Panc1 (cell line): ENCODE measurements around the gene NKX6-2. TPM values are rescaled to one million over a fixed set of nuclear protein-coding genes. Genes with fewer than 3 reads are reported as not detected.
"Not testable (repeated sequence)": the region's sequence is repeated elsewhere in the genome, so short reads cannot be mapped to it uniquely, and the experiment has no call there.

ENCODE experiments used
- ATAC-seq: fragments of 200-7000 bp; cut with Tn5 transposase; 2 replicates; pipeline ENCODE4 v1.9.1; 2020; ENCODE audit warnings: mild to moderate bottlenecking, moderate library complexity
- BruUV-seq: library from RNA; stranded (reverse); fragments of 400-500 nt; replicated peaks from 2 replicates; lab custom pipeline; 2021; lab: Mats Ljungman, UMichigan
- CTCF ChIA-PET: fragments of 300-600 bp; sonication (Branson Sonifier 250); formaldehyde crosslinking; loops from one replicate; lab custom pipeline; 2022; ENCODE audit warnings: antibody characterized with exemption; lab: Charles Lee
- POLR2A ChIA-PET: fragments of 300-600 bp; sonication (Branson Sonifier 250); formaldehyde crosslinking; loops from one replicate; lab custom pipeline; 2022; ENCODE audit warnings: antibody characterized with exemption; lab: Charles Lee
- DNase-seq: peaks from one replicate; pipeline ENCODE4 v3.0.0-alpha.2; 2010; ENCODE audit warnings: low read depth, low spot score
- H3K27ac ChIP-seq: 2 replicates; pipeline ENCODE4 v1.5.1; 2011; ENCODE audit warnings: mild to moderate bottlenecking, low read length, inconsistent platforms
- H3K27me3 ChIP-seq: fragments of 200-500 bp; sonication (Bioruptor generic); 2 replicates; pipeline ENCODE4 v1.6.0; 2014; ENCODE audit warnings: low read length, inconsistent platforms; ENCODE audit not compliant: control insufficient read depth, insufficient read depth
- H3K36me3 ChIP-seq: fragments of 200-500 bp; sonication (Bioruptor generic); 2 replicates; pipeline ENCODE4 v1.5.1; 2014; ENCODE audit warnings: inconsistent platforms, mild to moderate bottlenecking, low read length, moderate library complexity; ENCODE audit not compliant: control insufficient read depth, insufficient read depth
- H3K4me1 ChIP-seq: 2 replicates; pipeline ENCODE4 v1.5.1; 2011; ENCODE audit warnings: inconsistent platforms, mild to moderate bottlenecking, low read length, moderate library complexity; ENCODE audit not compliant: control insufficient read depth, insufficient read depth
- H3K4me3 ChIP-seq, 2 experiments: 2 replicates each; pipeline ENCODE4 v1.5.1; 2011 to 2012; ENCODE audit warnings: low read depth in 2 of 2, low read length in 2 of 2, mild to moderate bottlenecking in 2 of 2, inconsistent platforms in 1 of 2, moderate library complexity in 1 of 2
- H3K9me3 ChIP-seq: fragments of 200-500 bp; sonication (Bioruptor generic); 2 replicates; pipeline ENCODE4 v1.5.1; 2014; ENCODE audit warnings: low read depth, mild to moderate bottlenecking, inconsistent platforms, low read length, moderate library complexity; ENCODE audit not compliant: control insufficient read depth, insufficient read depth
- CTCF ChIP-seq: fragments of 450-650 bp; IDR thresholded peaks from 2 replicates; pipeline ENCODE4 v1.5.1; 2017; ENCODE audit warnings: mild to moderate bottlenecking
- POLR2AphosphoS5 ChIP-seq: IDR thresholded peaks from 2 replicates; pipeline ENCODE4 v1.6.1; 2012; ENCODE audit warnings: mild to moderate bottlenecking, low read depth, low read length, moderate library complexity
- REST ChIP-seq, 2 experiments: IDR thresholded peaks; 2 replicates each; pipeline ENCODE4 v1.6.1; 2011 to 2012; ENCODE audit warnings: low read depth in 2 of 2, control low read depth in 1 of 2, low read length in 1 of 2, mild to moderate bottlenecking in 1 of 2, moderate library complexity in 1 of 2; ENCODE audit not compliant: insufficient read depth in 1 of 2
- SIN3A ChIP-seq: IDR thresholded peaks from 2 replicates; pipeline ENCODE4 v1.6.1; 2012; ENCODE audit warnings: low read depth, mild to moderate bottlenecking, low read length, moderate library complexity, borderline replicate concordance; ENCODE audit not compliant: insufficient read depth
- TCF7L2 ChIP-seq: IDR thresholded peaks from 2 replicates; pipeline ENCODE4 v1.6.1; 2011; ENCODE audit warnings: mild to moderate bottlenecking, low read depth, low read length, inconsistent platforms
- in situ Hi-C: cut with HindIII; loops from 2 replicates; pipeline ENCODE4 v1.10.0; 2016; ENCODE audit warnings: low sequenced_read_pairs, low pct_unique_long_range_greater_than_20kb
- intact Hi-C: fragments of 100-400 bp; cut with micrococcal nuclease; formaldehyde crosslinking; loops from one replicate; pipeline ENCODE4 v1.10.0; 2022; ENCODE audit not compliant: unreplicated experiment
- total RNA-seq: library from RNA; stranded (reverse); gene quantifications from one replicate; pipeline ENCODE4 v1.2.1, GENCODE V29; 2021; ENCODE audit not compliant: unreplicated experiment

NKX6-2 gene
- total RNA-seq, 1 experiment from 2014 or later: 1.6 TPM

GRCh38 chr10:132792796-132793195 is 6.8 kb upstream of the NKX6-2 start:
- Histone ChIP-seq H3K27me3 (no peaks in the 10 kb centered on the region), H3K4me3 (no peak overlapping the region), H3K4me1 (peaks cover 5% of the 10 kb centered on the region), H3K9me3 (no peaks in the 10 kb centered on the region), H3K36me3 (no peaks in the 10 kb centered on the region), H3K27ac (no peak overlapping the region)
- DNase-seq (no peak), ATAC-seq (no peak)
- CTCF ChIA-PET: no interaction called here
- no TSS peak for BruUV-seq
- in situ Hi-C loops (no loop called here), intact Hi-C loops (loop anchor here (10.0 kb wide), 1 partner anchor 338 kb away; no protein-coding TSS in a partner anchor)
- POLR2A ChIA-PET: no interaction called here
- TF ChIP-seq SIN3A (no peak), REST (IDR thresholded peaks at IDR 0.05; ENCODE audit: insufficient read depth in 1 of 2, low read depth in 2 of 2, low read length in 1 of 2) (no peak), TCF7L2 (no peak), POLR2AphosphoS5 (no peak)

GRCh38 chr10:132792099-132792498 is 6.2 kb upstream of the NKX6-2 start:
- H3K4me1 ChIP-seq, H3K36me3 ChIP-seq, H3K9me3 ChIP-seq, in situ Hi-C loops, BruUV-seq, CTCF ChIA-PET, ATAC-seq, H3K27me3 ChIP-seq, H3K4me3 ChIP-seq, POLR2A ChIA-PET, H3K27ac ChIP-seq, DNase-seq: not testable (repeated sequence)
- intact Hi-C loops: loop anchor here (10.0 kb wide), 1 partner anchor 337 kb away; no protein-coding TSS in a partner anchor

GRCh38 chr10:132790934-132791829 is 5.2 kb upstream of the NKX6-2 start:
- H3K4me1 ChIP-seq: peaks cover 12% of the 10 kb centered on the region
- H3K36me3 ChIP-seq: no peaks in the 10 kb centered on the region
- CTCF ChIA-PET: interaction anchor here (0.5 to 0.6 kb wide), 2 partner anchors 139 to 505 kb away, joined by 3 to 8 read pairs; no protein-coding TSS in a partner anchor
- H3K27me3 ChIP-seq: no peaks in the 10 kb centered on the region; the same call in 1 of the 2 replicates
- TF ChIP-seq REST (IDR thresholded peaks at IDR 0.05; ENCODE audit: insufficient read depth in 1 of 2, low read depth in 2 of 2, low read length in 1 of 2): no peak
- TF ChIP-seq CTCF: no peak
- TF ChIP-seq POLR2AphosphoS5: no peak
- TF ChIP-seq SIN3A: no peak
- TF ChIP-seq TCF7L2: no peak
- DNase-seq (no peak), ATAC-seq (no peak)
- H3K27ac ChIP-seq: no peak overlapping the region
- in situ Hi-C loops (no loop called here), intact Hi-C loops (loop anchor here (10.0 kb wide), 1 partner anchor 336 kb away; no protein-coding TSS in a partner anchor)
- H3K4me3 ChIP-seq: no peak overlapping the region
- POLR2A ChIA-PET: no interaction called here
- no TSS peak for BruUV-seq
- no peaks in the 10 kb centered on the region for H3K9me3 ChIP-seq
